CD4-positive, alpha-beta T cell treated with Interleukin-17A for 4 hours (primary cell): ENCODE measurements around the gene FBXO40.
"Not testable (repeated sequence)": the region's sequence is repeated elsewhere in the genome, so short reads cannot be mapped to it uniquely, and the experiment has no call there.

ENCODE experiments used
- DNase-seq: peaks from one replicate; pipeline ENCODE4 v3.0.0-alpha.2; 2020; ENCODE audit warnings: mixed read lengths

The FBXO40 gene

GRCh38 chr3:121592856-121593702 is at the start of gene FBXO40:
TSS of gene FBXO40 (plus strand) at chr3:121593379. CDS start at chr3:121620576, 27,197 bp downstream.
- no peak for DNase-seq

GRCh38 chr3:121545049-121545573 is 48.1 kb upstream of the FBXO40 start:
- DNase-seq: no peak

DNA sequence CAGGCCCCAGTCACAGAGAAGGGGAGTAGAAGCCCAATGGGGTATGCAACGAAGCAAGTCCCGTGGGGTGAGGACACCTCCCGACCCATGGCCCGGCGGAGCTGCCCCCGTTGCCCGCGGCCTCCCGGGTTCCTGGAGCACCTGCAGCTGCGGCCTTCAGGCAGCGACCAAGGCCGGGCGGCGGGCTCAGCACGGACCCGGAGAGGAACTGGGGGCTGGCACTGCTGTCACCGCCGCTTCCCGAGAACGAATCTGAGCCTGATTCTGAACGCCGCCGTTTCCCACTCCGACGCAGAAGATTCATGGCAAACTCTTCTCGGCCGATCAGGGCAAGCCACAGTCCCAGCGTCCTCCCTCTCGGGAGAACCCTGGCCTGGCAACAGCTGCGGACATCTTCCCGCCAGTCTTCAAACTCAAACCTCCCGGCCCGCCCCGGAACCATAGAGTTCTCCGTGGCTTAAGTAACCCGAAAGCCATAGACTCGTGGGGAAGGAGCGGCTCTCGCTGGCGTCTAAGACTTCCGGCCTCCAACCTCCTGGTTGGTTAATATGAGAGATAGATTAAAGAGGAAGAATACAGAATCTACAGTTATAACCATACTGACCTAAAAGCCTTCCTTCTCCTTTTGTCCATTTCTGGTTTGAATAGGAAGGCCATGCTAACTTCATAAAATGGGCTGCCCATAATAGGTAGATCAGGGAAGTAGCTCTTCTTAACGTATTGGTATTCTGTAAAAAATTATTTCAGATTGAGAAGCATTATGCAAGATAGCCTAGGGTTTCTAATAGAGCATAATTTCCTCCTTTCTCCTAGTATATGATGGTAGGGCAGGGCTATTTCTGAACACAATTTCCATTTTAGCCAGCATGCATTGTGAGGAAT is 47.4 kb upstream of the FBXO40 start, which contains the start of gene POLQ:
Gene POLQ (minus strand): TSS at position 415 of the 882 bp plus-strand sequence. CDS start 111 bp downstream, at position 304.
- peak; percentile 90 for DNase-seq

DNA sequence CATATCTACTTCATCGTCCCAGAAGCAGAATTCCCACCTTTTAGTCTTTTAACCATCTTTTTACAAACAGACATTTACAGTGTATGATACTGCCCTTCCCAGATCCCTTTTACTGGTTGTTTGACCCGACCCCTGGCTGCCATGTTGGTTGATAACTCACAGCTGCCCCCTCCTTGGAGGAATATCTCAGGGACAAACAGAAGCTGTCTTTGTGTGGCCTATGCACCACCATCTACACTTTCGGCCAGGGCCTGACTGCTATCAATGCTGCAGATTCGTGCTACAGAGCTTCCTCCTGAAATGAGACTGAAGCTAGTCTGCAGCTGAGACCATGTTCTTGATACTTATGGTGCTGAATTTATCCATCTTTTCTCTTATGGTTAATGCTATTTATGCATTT is 40.8 kb upstream of the FBXO40 start:
- DNase-seq: no peak

DNA sequence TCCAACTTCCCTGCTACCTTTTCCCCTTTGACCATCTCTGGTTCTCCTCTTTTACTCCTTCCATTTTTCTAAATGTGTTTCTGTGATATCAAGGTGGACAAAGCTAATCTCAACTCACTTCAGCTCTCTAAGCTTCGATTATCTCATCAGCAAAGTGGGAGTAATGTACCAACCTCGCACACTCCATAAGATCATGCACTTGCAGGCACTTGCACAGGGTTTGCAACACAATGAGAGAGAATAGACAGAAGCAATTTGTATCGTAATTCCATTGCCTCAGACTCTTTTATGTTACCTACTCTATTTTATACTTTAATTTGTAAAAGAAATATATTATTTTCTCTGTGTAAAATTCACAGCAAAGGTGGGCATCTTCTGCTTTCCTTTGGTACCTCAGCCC is 40.4 kb upstream of the FBXO40 start:
- DNase-seq: no peak

- DNase-seq: no peak
Measured at GRCh38 chr3:121557426-121557934, 35.7 kb upstream of the FBXO40 start.

DNA sequence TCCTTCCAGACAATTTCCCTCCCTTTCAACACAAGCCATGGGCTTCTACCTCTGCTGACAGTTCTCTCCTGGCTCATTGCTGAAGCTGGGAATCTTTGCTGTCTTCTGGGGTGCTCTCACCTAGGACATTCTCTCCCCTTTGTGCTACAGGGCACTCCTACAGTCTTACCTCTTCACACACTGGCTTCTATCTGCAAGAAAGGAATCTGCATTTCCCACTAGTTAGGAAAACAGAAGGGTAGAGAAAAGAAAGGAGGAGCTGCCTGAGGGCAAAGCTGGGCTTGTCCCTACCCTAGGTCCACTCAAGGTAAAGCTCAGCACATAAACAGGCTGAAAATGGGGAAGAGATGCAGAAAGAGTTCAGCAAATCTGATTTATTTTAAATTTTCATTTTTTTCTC is 31.0 kb upstream of the FBXO40 start:
- DNase-seq: no peak

- no peak for DNase-seq
Measured at GRCh38 chr3:121566773-121567172, 26.4 kb upstream of the FBXO40 start.

- no peak for DNase-seq
Measured at GRCh38 chr3:121567649-121568048, 25.5 kb upstream of the FBXO40 start, which contains the start of gene ARGFX. TSS of gene ARGFX (plus strand) at chr3:121567949. CDS start at chr3:121570714, 2,765 bp downstream.

DNA sequence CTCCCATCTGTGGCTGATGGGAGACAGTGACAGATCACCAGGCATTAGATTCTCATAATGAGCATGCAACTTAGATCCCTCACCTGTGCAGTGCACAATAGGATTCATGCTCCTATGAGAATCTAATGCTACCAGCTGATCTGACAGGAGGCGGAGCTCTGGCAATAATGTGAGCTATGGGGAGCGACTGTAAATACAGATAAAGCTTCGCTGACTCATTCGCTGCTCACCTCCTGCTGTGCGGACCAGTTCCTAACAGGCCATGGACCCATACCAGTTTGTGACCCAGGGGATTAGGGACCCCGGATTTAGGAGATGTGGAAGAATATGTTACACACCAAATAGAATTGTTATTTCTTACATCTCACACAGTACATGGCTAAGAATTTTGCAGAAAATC is 18.7 kb upstream of the FBXO40 start:
- DNase-seq: no peak

GRCh38 chr3:121581691-121582090 is 11.5 kb upstream of the FBXO40 start:
- no peak for DNase-seq

- no peak for DNase-seq
Measured at GRCh38 chr3:121584418-121584817, 8.8 kb upstream of the FBXO40 start.

DNA sequence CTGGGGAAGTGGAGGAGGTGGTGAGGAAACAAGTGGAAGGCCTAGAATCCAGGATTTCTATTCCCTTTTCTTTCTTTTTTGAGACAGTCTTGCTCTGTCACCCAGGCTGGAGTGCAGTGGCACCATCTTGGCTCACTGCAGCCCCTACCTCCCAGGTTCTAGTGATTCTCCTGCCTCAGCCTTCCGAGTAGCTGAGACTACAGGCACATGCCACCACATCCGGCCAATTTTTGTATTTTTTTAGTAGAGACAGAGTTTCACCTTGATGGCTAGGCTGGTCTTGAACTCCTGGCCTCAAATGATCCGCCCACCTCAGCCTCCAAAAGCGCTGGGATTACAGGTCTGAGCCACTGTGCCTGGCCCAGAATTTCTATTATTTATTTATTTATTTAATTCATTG is 627 bp downstream of the FBXO40 start:
- not testable (repeated sequence) for DNase-seq

DNA sequence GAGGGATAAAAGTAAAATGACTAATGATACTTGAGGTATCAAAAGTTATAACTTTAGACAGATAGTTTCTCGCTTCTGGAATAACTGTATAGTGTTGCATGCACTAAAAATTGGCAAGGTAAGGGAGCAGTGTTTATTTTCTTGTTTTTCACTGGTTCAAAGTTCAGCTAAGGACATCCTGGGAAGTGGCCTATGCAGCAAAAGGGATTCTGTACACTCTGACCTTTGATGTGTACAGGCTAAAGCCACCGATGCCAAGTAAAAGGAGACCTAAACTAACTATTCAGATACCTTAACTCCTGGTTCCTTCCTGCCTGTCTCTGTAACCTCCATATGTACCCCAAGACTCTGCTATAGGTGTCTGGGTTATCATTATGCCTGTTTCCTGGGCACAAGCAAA is 1.7 kb downstream of the FBXO40 start:
- no peak for DNase-seq

DNA sequence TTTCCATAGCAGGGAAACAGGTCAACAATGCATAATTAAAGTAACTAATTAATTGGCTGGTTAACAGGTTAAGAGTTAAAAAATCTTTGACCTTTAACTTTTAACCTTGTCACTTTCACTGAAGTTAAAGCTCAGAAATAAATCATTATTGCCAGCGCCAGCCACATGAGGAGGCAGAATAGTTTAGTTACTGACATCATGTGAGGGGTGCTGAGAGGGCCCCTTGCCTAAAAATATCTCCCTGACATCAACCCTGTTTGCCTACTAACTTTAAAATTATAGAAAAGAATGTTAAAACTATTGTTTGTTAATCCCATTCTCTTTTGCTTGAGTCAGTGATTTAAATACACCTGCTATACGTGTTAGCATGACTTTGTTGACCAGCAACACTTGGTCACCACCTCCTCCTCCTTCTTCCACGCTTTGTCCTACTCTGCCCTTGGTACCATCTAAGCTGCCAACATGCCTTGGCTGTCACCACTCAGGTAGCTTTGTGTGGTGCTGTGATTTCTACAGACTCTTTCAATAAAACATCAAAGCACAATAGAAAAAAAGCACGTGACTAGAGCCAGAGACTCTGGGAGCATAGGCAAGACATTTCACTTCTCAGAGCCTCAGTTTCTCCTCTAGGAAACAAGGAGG is 2.7 kb downstream of the FBXO40 start:
- no peak for DNase-seq

- no peak for DNase-seq
Measured at GRCh38 chr3:121598564-121598963, 5.4 kb downstream of the FBXO40 start.

DNA sequence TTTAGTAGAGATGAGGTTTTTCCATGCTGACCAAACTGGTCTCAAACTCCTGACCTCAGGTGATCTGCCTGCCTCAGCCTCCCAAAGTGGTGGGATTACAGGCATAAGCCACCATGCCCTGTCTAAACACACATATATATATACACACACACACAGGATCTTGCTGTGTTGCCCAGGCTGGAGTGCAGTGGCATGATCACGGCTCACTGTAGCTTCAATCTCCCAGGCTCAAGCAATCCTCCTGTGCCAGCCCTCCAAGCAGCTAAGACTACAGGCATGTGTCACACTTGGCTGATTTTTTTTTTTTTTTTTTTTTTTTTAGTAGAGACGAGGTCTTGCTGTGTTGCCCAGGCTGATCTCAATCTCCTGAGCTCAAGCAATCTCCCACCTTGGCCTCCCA is 6.7 kb downstream of the FBXO40 start:
- DNase-seq: not testable (repeated sequence)

- no peak for DNase-seq
Measured at GRCh38 chr3:121601212-121601812, 8.1 kb downstream of the FBXO40 start.

DNA sequence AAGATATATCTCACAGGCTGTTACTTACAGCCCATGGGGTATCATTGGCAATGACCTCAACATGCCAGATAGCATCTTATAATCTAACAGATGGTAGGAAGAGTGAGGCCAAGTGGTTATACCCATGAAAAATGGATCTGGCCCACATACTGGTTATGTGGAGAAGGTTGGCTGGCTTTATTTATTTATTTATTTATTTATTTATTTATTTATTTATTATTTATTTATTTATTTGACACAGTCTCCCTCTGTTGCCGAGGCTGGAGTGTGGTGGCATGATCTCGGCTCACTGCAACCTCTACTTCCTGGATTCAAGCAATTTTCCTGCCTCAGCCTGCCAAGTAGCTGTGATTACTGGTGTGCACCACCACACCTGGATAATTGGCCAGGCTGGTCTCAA is 11.6 kb downstream of the FBXO40 start:
- no peak for DNase-seq

GRCh38 chr3:121606106-121606505 is 12.9 kb downstream of the FBXO40 start:
- no peak for DNase-seq

DNA sequence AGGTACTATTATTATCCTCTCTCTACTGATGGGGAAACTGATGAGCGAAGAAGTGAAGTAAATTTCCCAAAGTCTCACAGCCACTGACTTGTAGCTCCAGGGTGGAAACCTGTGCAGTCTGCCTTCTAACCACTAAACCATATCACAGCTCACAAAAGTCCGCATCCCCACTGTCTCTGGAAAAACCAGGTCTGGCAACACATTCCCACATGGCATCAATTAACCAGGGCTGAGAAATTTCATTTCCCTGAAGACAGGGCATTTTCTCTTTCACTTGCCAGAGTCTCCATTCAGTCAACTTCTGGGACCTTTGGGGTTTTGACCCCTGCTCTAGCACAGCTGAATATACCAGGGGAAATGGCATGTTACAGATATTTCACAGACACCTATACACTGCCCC is 26.5 kb downstream of the FBXO40 start:
- no peak for DNase-seq

DNA sequence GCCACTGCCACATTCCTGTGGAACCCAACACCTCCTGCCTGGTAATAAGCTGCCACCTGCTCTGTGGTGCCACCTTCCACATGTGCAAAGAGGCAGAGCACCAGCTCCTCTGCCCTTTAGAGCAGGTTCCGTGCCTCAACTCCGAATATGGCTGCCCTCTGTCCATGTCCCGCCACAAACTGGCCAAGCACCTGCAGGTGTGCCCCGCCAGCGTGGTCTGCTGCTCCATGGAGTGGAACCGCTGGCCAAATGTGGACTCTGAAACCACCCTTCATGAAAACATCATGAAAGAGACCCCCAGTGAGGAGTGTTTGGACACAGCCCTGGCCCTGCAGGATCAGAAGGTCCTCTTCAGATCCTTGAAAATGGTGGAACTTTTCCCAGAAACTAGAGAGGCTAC is 28.3 kb downstream of the FBXO40 start:
- no peak for DNase-seq
